NCI-H2107 treated with DMSO at 0.1 percent for 48 hours (cell line): ENCODE results near the gene PP2D1.
"Not testable (repeated sequence)": the region's sequence is repeated elsewhere in the genome, so short reads cannot be mapped to it uniquely, and the experiment has no call there.

Source experiments
- DNase-seq: peaks from one replicate; lab custom pipeline; 2025; ENCODE audit not compliant: unreplicated experiment; lab: John Stamatoyannopoulos, UW

The PP2D1 gene

DNA sequence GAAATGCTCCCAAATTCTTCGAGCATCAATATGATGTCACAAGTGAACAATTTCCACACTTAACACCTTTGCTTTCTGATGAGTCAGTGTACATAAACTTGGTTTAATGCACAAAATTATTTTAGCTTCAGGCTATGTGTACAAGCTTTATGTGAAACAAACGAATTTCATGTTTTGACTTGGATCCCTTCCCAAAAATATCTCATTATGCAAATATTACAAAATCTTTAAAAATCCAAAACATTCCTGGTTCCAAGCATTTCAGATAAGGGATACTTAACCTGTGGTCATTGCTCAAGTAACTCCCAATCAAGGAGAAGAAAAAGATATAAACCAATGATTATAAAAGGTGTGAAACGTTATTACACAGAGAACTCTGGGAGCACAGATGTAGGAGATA, 40.0 kb downstream of the PP2D1 start:
- DNase-seq, result no peak

GRCh38 chr3:19970327-19970726, 41.7 kb downstream of the PP2D1 start:
- DNase-seq, result no peak

GRCh38 chr3:19967812-19968211, 44.3 kb downstream of the PP2D1 start:
- DNase-seq, result no peak

DNA sequence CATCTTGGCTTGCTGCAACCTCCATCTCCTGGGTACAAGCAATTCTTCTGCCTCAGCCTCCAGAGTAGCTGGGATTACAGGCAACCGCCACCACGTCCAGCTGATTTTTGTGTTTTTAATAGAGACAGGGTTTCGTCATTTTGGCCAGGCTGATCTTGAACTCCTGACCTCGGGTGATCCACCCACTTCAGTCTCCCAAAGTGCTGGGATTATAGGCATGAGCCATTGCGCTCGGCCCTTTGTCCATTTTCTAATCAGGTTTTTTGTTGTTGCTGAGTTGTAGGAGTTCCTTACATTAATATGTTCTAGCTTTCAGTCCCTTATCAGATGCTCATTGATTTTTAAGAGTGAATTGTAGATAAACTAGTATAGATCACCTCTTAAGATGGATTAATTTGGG, 44.9 kb downstream of the PP2D1 start:
- DNase-seq, result no peak

DNA sequence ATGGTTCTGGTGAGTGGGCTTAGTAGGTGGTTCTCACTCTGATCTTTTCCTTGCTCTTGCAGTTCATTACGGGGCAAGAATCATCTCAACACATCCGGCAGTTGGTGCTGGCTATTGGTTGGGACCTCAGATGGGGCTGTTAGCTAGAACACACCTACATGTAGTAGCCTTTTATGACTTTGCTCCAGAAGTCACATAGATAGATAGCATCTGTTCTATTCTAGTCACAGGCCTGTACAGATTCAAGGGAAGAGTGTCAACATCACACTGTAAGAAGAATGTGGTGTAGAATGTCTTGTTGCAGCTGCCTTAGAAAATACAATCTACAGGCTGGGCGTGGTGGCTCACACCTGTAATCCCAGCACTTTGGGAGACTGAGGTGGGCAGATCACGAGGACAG, 50.1 kb downstream of the PP2D1 start:
- no peak for DNase-seq

DNA sequence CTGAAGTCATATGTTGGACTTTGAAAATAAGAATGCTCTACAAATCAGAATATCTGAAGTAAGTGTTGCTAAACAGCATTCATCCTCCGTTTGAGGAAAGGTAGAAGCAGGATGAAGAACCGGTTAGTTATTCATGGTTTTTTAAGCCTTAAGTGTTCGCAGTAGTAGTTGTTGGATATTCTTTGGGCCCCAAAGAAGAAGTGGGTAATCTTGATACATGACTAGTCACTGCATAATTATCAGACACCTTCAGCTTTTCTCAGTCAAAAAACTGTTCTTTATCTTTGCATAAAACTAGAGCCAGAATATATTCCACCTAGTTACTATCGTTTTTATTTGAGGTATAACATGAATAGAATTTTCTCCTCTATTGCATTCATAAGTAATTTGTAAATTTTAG, 51.4 kb downstream of the PP2D1 start:
- DNase-seq, result no peak

- no peak for DNase-seq
Observed at GRCh38 chr3:19959505-19959904, 52.6 kb downstream of the PP2D1 start.

- not testable (repeated sequence) for DNase-seq
Observed at GRCh38 chr3:19957354-19957753, 54.7 kb downstream of the PP2D1 start.

- no peak for DNase-seq
Observed at GRCh38 chr3:19954676-19955075, 57.4 kb downstream of the PP2D1 start.

- DNase-seq, result no peak
Observed at GRCh38 chr3:19950316-19950715, 61.7 kb downstream of the PP2D1 start.

DNA sequence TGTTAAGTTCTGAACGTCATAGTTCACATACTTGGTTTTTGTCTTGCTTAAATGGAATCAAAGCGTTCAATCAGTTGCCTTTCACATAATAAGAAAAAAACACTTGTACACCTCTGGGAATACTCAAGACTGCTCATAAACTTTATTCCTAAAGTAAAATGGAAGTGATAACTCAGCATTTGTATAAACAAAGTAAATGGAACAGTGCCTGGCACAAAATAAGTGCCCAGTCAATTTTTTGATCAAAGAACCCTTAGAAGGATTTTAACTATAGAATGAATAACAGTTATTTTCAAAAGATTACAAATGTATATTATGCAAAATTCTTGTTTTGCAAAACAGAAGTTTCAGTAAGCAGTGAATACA, 63.9 kb downstream of the PP2D1 start:
- DNase-seq, result no peak

DNA sequence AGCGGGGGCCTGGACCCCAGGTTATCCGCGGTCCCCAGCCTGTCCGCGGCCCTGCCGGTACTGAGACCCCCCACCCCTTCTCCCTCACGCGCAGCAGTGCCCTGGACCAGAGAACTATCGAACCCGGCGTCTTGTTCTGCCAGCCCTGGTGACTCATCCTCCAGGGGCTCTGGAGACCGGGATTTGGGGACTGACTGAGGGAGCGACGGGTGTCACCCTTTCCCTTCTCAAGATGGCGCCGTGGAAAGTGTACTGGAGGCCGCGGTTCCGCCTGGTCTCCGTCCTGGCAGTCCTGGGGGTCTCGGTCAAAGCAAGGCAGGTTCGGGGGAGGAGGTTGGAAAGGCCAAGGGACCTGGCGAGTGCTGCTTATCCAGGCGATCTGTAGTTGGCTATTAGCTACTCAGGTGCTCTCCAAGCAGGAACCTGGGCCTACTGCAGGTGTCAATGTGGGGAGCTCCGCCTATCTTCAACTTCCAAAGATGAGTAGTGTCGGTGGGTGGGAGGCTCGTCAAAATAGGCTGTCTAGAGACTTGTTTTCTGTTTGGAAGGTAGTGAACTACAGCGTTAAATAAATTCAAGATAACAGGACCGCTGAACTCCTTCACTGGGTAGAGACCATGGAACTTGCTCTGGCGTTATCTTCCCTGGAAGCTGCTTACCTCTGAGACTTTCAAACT, 64.4 kb downstream of the PP2D1 start:
- DNase-seq, result peak; percentile 3

GRCh38 chr3:19946832-19947548, 65.1 kb downstream of the PP2D1 start, which contains the start of gene RAB5A:
Gene RAB5A (plus strand): TSS chr3:19947097. CDS start chr3:19950899, 3,802 bp downstream.
- peak; percentile 73 for DNase-seq

DNA sequence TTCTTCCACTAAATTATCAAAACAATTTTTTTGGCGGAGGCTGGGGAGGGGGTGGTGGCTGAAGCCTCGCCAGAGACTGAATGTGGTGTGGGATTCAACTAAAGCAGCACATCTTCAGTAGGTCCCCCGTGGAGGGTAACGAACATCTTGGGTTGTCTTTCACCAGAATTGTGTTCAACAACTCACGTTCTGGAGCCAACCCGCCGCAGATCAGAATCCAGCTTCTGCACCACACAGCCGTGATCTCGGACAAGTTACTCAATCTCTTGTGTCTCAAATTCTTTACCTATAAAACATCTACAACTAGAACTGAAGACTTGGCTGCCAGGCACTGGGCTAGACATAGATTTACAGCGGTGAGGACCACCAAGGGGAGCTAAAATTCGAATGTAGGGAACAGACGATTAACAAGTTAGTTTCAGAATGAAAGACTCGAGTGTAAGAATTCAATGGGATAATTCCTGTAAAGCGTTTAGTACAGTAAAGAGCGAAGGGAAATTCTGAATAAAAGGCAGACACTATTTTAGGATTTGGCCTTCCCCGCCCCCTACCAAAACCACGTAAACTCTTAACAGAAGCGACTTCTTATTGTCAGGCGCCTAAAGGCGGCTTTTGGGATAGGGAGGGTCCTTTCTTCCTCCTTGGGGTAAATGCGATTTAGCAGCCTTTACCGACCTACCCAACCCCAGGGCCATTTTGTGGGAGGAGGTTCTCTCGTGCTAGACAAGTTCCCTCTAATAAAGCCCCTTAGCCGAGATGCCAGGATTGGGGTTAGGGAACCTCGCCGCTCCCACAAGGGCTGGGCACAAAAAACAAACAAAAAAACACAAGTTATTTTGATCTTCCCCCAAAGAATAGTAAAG, 65.9 kb downstream of the PP2D1 start:
- DNase-seq, result no peak

- no peak for DNase-seq
Observed at GRCh38 chr3:19945534-19945933, 66.5 kb downstream of the PP2D1 start.

GRCh38 chr3:19940643-19941042, 71.4 kb downstream of the PP2D1 start:
- no peak for DNase-seq

DNA sequence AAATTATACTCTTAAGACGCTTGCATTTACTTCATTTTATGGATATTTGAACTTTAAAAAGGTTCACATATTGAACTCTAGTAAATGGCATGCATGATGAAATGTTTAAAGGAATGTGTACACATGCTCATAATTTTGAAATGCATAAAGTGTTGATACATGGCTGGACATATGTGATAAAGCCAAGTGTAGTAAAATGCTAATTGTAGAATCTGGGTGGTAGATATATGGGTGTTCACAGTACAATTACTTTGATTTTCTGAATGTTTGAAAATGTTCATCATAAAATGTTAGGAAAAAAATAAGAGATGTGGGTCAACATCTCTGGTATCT, 73.8 kb downstream of the PP2D1 start:
- DNase-seq, result no peak

DNA sequence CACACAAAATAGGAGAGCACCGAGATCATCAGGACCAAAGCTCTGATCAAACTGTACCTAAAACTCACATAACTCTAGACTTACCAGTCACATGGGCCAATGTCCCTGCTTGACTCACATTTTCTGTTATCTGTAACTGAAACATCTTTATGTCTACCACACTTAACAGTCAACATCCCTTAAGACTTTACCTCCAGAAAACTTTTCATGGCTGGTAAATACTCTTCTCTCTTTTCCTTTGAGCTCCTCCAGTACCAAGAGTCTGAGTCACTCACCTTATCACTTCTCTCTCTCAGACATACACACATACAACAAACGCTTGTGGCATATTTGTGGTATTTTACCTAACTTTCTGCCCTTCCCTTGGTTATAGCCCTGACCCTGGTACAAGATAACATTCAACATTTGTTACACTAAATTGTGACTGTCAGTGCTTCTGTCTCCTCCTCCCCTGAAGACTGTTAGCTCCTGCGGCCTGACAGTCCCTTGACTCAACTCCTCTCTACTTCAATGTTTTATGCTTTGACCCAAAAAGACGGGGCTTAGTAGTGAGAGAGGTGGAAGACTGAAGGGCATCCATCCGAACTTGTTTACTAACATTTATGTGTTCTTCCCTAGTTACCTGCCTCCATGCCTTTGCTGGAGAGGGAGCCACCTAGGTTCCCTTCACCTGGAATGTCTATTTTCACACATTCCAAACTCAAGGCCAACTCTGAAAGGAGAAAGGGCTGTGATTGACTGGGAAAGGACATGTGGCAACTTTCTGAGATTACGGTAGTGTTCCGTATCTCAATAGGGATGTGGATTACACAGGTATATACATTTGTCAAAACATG, 74.4 kb downstream of the PP2D1 start:
- DNase-seq, result no peak
